LoVo (cell line): ENCODE measurements around the gene PARP4.
A peak's percentile ranks its signal among the peaks of the same experiment; 100 is the strongest.
"Not testable (repeated sequence)": the region's sequence is repeated elsewhere in the genome, so short reads cannot be mapped to it uniquely, and the experiment has no call there.

Experiments
- DNase-seq: peaks from one replicate; pipeline ENCODE4 v3.0.0-alpha.2; 2016; ENCODE audit warnings: low spot score

Gene PARP4

GRCh38 chr13:24505756-24506155 lies 6.8 kb downstream of the PARP4 start:
- DNase-seq, result no peak

GRCh38 chr13:24505256-24505655 lies 7.3 kb downstream of the PARP4 start:
- DNase-seq, result no peak

GRCh38 chr13:24503379-24503696 lies 9.2 kb downstream of the PARP4 start:
- peak; percentile 3 for DNase-seq

- peak; percentile 68 for DNase-seq
Observed at GRCh38 chr13:24502533-24503378, 9.8 kb downstream of the PARP4 start.

- DNase-seq, result no peak
Observed at GRCh38 chr13:24500977-24501376, 11.6 kb downstream of the PARP4 start.

GRCh38 chr13:24497742-24498141 lies 14.8 kb downstream of the PARP4 start:
- no peak for DNase-seq

DNA sequence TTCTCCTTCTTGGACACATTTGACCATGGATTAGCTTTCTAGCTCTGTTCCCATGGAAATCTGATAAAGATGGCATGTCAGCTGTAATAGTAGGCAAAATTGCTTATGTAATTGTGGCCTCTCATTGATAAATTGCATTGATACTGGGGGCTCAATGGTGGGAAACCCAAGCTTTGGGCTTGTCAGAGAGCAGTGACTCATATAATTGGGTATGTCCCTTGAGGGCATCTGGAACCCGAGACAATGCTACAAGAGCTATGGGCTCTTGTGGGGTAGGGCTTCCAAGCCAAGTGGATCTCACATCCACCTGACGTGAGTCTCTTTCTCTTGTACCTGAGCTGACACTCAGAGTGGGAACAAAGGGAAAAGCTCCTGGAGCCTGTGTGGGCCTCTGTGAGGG lies 16.3 kb downstream of the PARP4 start:
- not testable (repeated sequence) for DNase-seq

- DNase-seq, result no peak
Observed at GRCh38 chr13:24495151-24495729, 17.3 kb downstream of the PARP4 start.

- DNase-seq, result no peak
Observed at GRCh38 chr13:24493356-24493755, 19.2 kb downstream of the PARP4 start.

DNA sequence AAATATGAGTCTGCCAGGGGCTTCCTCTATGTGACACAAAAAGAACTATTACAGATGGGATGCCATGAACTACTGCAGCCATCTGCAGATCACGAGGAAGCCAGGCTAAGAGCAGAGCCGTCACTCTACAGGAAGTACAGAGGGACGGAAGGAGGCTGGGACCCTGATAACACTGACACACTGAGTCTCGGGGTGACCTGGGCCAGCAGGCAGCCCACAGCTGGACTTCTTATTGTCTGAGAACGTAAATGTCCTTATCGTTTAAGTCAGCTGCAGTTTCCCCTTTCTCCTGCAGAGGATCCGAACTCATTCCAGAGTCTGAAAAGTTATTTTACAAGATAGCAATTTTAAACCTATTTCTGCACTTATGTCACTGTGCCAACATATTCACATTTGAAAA lies 20.7 kb downstream of the PARP4 start:
- DNase-seq, result no peak

- no peak for DNase-seq
Observed at GRCh38 chr13:24489721-24490120, 22.9 kb downstream of the PARP4 start.

DNA sequence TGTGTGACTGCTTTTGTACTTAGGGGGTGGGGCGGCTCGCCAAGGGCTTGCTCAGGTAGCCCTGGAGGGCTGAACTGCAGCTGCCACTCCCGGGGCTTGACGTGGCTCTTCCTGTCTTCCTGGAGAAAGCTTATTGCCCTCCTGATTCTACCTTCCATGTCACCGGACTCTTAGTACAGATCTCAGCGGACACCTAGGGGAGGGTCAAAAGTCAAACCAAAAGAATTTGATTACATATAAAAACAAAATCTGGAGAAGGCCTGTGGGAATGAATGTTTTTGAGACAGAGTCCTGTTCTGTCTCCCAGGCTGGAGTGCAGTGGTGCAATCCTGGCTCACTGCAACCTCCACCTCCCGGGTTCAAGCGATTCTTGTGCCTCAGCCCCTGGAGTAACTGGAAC lies 24.5 kb downstream of the PARP4 start:
- DNase-seq, result not testable (repeated sequence)

- DNase-seq, result not testable (repeated sequence)
Observed at GRCh38 chr13:24486017-24486657, 26.4 kb downstream of the PARP4 start.

- DNase-seq, result no peak
Observed at GRCh38 chr13:24473686-24474085, 38.9 kb downstream of the PARP4 start.

DNA sequence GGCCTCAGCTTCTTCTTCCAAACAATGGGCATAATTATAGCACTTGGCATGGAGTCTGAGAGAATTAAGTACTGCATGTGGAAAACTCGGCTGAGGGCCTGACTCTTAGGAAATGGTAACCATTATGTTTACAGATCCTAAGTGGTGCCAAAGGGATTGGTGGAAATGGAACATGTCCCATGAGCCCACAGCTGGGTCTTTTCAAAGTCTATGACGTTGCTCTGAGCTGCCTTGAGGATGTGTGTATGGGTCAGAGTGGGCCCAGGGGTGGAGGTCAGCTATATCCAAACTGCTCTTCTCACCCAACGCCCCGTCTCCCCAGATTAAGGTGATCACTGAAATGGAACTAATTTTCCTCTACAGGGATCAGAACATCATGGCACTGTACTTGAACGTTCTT lies 40.4 kb downstream of the PARP4 start:
- DNase-seq, result not testable (repeated sequence)

GRCh38 chr13:24463078-24463477 lies 49.5 kb downstream of the PARP4 start:
- no peak for DNase-seq

DNA sequence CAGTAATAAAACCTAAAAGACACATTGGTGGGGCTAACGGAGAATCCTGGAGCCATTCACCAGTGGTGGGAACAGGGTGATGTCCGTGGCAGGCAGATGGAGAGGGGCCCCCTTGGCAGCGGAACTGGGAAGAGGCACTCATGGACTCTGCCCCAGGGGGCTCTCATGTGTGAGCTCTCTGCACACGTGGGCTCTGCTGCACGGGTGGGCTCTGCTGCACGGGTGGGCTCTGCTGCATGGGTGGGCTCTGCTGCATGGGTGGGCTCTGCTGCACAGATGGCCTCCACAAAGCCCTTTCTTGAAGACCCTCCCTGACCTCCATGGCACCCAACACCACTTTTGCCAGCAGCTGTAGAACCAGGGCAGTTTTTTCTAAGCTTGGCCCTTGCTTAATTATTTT lies 52.3 kb downstream of the PARP4 start:
- DNase-seq, result no peak

GRCh38 chr13:24459726-24460125 lies 52.9 kb downstream of the PARP4 start:
- DNase-seq, result no peak

DNA sequence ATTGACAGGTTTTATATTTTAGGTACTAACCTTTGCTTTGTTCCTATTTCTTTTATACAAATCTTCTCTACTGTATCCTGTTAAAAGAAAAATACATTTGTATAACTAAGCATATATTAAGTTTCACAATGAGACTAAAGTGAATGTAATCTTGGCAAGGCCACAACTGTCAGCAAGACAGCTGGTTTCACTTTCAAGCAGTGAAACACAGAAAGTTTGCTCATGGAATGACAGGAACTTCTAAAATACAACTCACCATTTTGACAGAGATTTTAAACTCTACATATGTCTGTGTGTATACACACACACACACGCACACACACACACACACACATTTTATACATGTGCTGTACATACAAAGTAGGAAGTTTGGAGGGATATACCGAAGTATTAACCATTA lies 53.3 kb downstream of the PARP4 start:
- DNase-seq, result no peak

DNA sequence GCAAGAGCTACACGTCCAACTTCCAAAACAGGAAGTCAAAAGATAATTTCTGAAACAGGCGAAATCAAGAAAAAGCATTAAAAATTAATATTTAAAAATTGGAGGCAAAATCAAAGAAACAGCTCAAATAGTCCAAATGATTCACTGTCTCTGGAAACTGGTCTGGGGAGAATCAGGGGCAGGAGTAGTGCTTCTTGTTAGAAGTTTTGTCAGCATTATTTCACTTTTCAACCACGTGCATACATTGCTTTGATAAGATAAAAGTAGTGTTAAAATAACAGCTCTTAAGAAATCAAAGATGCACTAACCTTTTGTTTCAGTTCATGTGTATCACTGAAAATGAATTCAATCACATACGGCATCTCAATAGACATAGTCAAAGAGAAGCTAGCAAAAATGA lies 53.8 kb downstream of the PARP4 start:
- no peak for DNase-seq

GRCh38 chr13:24456396-24456795 lies 56.2 kb downstream of the PARP4 start:
- DNase-seq, result no peak

DNA sequence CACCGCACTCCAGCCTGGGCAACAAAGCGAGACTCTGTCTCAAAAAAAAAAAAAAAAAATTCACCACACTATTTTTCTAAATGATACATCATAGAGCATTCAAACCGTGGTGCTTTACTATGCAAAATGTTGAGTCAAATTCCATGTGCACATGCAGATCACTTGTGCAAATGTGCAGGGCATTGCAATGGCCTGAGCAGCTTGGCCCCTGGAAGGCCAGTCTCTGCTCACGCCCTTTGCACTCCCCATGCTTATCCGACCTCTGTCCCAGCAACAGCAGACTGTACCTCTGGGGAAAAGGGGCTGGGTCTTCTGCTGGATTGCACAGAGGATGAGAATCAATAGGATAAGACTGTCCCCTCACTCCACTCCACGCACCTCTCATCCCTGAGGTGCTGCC lies 58.5 kb downstream of the PARP4 start:
- no peak for DNase-seq

- no peak for DNase-seq
Observed at GRCh38 chr13:24452044-24452443, 60.5 kb downstream of the PARP4 start.
